HL-60 (cell line): Measurements from ENCODE around the gene NCBP3.

Experiments
- DNase-seq, 2 experiments: peaks; one replicate each; pipeline ENCODE4 v3.0.0-alpha.2; 2010 to 2020; ENCODE audit warnings: low read depth in 1 of 2, low spot score in 1 of 2
- H3K27ac ChIP-seq: fragments of 250-450 bp; sonication (Bioruptor Pico); replicated peaks from 2 replicates; pipeline ENCODE4 v1.5.1; 2020; ENCODE audit warnings: mild to moderate bottlenecking, moderate library complexity
- H3K27me3 ChIP-seq: fragments of 250-450 bp; sonication (Bioruptor Pico); 2 replicates; pipeline ENCODE4 v1.5.1; 2021; ENCODE audit warnings: mild to moderate bottlenecking, moderate library complexity; ENCODE audit not compliant: insufficient read depth, poor library complexity, severe bottlenecking
- H3K4me3 ChIP-seq: replicated peaks from 2 replicates; pipeline ENCODE4 v1.5.1; 2011; ENCODE audit warnings: mild to moderate bottlenecking, control low read depth, low read length; ENCODE audit not compliant: insufficient read depth
- CTCF ChIP-seq: IDR thresholded peaks from one replicate; pipeline ENCODE4 v1.5.1; 2011; ENCODE audit warnings: low read length, control low read depth, inconsistent platforms; ENCODE audit not compliant: insufficient read depth
- GABPA ChIP-seq: IDR thresholded peaks from 2 replicates; pipeline ENCODE4 v1.6.1; 2012; ENCODE audit warnings: low read depth
- POLR2AphosphoS5 ChIP-seq: IDR thresholded peaks from 2 replicates; pipeline ENCODE4 v1.6.1; 2012; ENCODE audit warnings: low read depth
- SPI1 ChIP-seq: IDR thresholded peaks from 2 replicates; pipeline ENCODE4 v1.6.1; 2012; ENCODE audit warnings: low read depth, mild to moderate bottlenecking, borderline replicate concordance
- TF ChIP-seq, protein P1 (sequence below): IDR thresholded peaks from 2 replicates; pipeline ENCODE4 v1.6.1; 2012; ENCODE audit warnings: low read depth; ENCODE audit not compliant: insufficient replicate concordance

NCBP3 gene

GRCh38 chr17:3887394-3887793, 41.3 kb upstream of the NCBP3 start:
- Histone ChIP-seq H3K27me3 (no peaks in the 10 kb centered on the region), H3K4me3 (no peak overlapping the region), H3K27ac (peak overlapping the region; percentile 47; the same call in 1 of the 2 replicates)
- no peak for DNase-seq
- TF ChIP-seq, protein P1, sequence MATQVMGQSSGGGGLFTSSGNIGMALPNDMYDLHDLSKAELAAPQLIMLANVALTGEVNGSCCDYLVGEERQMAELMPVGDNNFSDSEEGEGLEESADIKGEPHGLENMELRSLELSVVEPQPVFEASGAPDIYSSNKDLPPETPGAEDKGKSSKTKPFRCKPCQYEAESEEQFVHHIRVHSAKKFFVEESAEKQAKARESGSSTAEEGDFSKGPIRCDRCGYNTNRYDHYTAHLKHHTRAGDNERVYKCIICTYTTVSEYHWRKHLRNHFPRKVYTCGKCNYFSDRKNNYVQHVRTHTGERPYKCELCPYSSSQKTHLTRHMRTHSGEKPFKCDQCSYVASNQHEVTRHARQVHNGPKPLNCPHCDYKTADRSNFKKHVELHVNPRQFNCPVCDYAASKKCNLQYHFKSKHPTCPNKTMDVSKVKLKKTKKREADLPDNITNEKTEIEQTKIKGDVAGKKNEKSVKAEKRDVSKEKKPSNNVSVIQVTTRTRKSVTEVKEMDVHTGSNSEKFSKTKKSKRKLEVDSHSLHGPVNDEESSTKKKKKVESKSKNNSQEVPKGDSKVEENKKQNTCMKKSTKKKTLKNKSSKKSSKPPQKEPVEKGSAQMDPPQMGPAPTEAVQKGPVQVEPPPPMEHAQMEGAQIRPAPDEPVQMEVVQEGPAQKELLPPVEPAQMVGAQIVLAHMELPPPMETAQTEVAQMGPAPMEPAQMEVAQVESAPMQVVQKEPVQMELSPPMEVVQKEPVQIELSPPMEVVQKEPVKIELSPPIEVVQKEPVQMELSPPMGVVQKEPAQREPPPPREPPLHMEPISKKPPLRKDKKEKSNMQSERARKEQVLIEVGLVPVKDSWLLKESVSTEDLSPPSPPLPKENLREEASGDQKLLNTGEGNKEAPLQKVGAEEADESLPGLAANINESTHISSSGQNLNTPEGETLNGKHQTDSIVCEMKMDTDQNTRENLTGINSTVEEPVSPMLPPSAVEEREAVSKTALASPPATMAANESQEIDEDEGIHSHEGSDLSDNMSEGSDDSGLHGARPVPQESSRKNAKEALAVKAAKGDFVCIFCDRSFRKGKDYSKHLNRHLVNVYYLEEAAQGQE, result no peak
- TF ChIP-seq POLR2AphosphoS5 (no peak), SPI1 (no peak), GABPA (no peak), CTCF (no peak)

- no peak overlapping the region for H3K4me3 ChIP-seq
- H3K27me3 ChIP-seq, result no peaks in the 10 kb centered on the region
- H3K27ac ChIP-seq, result peak overlapping the region; percentile 47
- DNase-seq, result peak; percentile 30 to 54
- TF ChIP-seq SPI1 (peak; percentile 43; the same call in 1 of the 2 replicates), GABPA (no peak), POLR2AphosphoS5 (no peak), CTCF (no peak)
Measured at GRCh38 chr17:3886776-3887175, 40.7 kb upstream of the NCBP3 start.

GRCh38 chr17:3885970-3886369, 39.9 kb upstream of the NCBP3 start:
- TF ChIP-seq SPI1 (no peak), CTCF (no peak), GABPA (no peak), POLR2AphosphoS5 (no peak)
- TF ChIP-seq, protein P1, result no peak
- no peaks in the 10 kb centered on the region for H3K27me3 ChIP-seq
- no peak for DNase-seq
- no peak overlapping the region for H3K4me3 ChIP-seq
- no peak overlapping the region for H3K27ac ChIP-seq

DNA sequence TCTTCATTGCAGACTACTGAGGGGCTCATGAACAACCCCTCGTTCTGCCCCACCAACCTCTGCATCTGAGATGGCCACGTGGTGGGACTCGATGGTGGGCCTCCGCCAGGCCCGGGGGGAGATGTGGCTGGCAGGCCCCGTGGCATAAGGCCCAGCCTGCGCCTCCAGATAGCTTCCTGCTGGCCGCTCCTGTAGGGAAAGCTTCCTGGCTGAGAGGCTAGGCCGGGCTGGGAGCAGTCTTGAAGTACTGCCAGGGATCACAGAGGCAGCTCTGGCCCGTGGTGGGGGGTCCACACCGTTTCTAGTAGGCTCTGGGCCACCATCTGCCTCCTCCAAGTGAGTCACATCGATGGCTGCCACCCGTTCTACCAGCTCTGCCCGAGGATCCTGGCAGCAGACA, 39.2 kb upstream of the NCBP3 start:
- Histone ChIP-seq H3K27me3 (no peaks in the 10 kb centered on the region), H3K27ac (no peak overlapping the region), H3K4me3 (no peak overlapping the region)
- no peak for TF ChIP-seq GABPA
- TF ChIP-seq CTCF, result no peak
- TF ChIP-seq POLR2AphosphoS5, result no peak
- TF ChIP-seq, protein P1, result no peak
- TF ChIP-seq SPI1, result no peak
- no peak for DNase-seq
